Measurements from ENCODE around the gene FRMD8. TPM values are rescaled to one million over a fixed set of nuclear protein-coding genes. Genes with fewer than 3 reads are reported as not detected.

The FRMD8 gene
- total RNA-seq, 2 donors from 2014 or later: 39.7 to 53.4 TPM

GRCh38 chr11:65432686-65433582, 46.5 kb downstream of the FRMD8 start:
- Mint-ChIP-seq H3K36me3 (peaks cover 17 to 42% of the 10 kb centered on the region in 2 donors), H3K9me3 (no peaks in the 10 kb centered on the region), H3K27ac (peak overlapping the region; percentile 57 to 78)
- DNase-seq (ENCODE audit: low spot score in 2 of 2) (no peak), ATAC-seq (no peak)

GRCh38 chr11:65433657-65434056, 47.2 kb downstream of the FRMD8 start:
- Mint-ChIP-seq H3K27ac (peak overlapping the region in 1 of 2 donors; percentile 93), H3K9me3 (no peaks in the 10 kb centered on the region), H3K36me3 (peaks cover 18 to 47% of the 10 kb centered on the region in 2 donors)
- DNase-seq (ENCODE audit: low spot score in 2 of 2) (peak in 1 of 2 donors; percentile 37), ATAC-seq (no peak)

- H3K36me3 Mint-ChIP-seq: peaks cover 19 to 50% of the 10 kb centered on the region in 2 donors
- peak overlapping the region in 1 of 2 donors; percentile 93 for H3K27ac Mint-ChIP-seq
- peak in 1 of 2 donors; percentile 44 for DNase-seq (ENCODE audit: low spot score in 2 of 2)
- no peak for ATAC-seq
- no peaks in the 10 kb centered on the region for H3K9me3 Mint-ChIP-seq
Observed at GRCh38 chr11:65434057-65434666, 47.7 kb downstream of the FRMD8 start.

- ATAC-seq (no peak), DNase-seq (ENCODE audit: low spot score in 2 of 2) (peak in 1 of 2 donors; percentile 35)
- no peaks in the 10 kb centered on the region for H3K9me3 Mint-ChIP-seq
- H3K36me3 Mint-ChIP-seq: peaks cover 19 to 52% of the 10 kb centered on the region in 2 donors
- H3K27ac Mint-ChIP-seq: peak overlapping the region in 1 of 2 donors; percentile 93
Observed at GRCh38 chr11:65434667-65435410, 48.4 kb downstream of the FRMD8 start.

- DNase-seq (ENCODE audit: low spot score in 2 of 2) (peak in 1 of 2 donors; percentile 49), ATAC-seq (no peak)
- Mint-ChIP-seq H3K9me3 (no peaks in the 10 kb centered on the region), H3K27ac (peak overlapping the region in 1 of 2 donors; percentile 93), H3K36me3 (peaks cover 19 to 52% of the 10 kb centered on the region in 2 donors)
Observed at GRCh38 chr11:65435411-65435931, 49.0 kb downstream of the FRMD8 start.

- H3K27ac Mint-ChIP-seq: peak overlapping the region; percentile 3 to 93
- DNase-seq (ENCODE audit: low spot score in 2 of 2): peak in 1 of 2 donors; percentile 58
- ATAC-seq: peak; percentile 9 to 25
- H3K36me3 Mint-ChIP-seq: peaks cover 19 to 52% of the 10 kb centered on the region in 2 donors
- H3K9me3 Mint-ChIP-seq: no peaks in the 10 kb centered on the region
Observed at GRCh38 chr11:65435981-65436411, 49.6 kb downstream of the FRMD8 start.

- no peak for DNase-seq (ENCODE audit: low spot score in 2 of 2)
- peaks cover 19 to 53% of the 10 kb centered on the region in 2 donors for H3K36me3 Mint-ChIP-seq
- no peaks in the 10 kb centered on the region for H3K9me3 Mint-ChIP-seq
Observed at GRCh38 chr11:65436412-65437032, 50.1 kb downstream of the FRMD8 start.

GRCh38 chr11:65437436-65438227, 51.2 kb downstream of the FRMD8 start:
- peak overlapping the region in 1 of 2 donors; percentile 93 for H3K27ac Mint-ChIP-seq
- peak in 1 of 2 donors; percentile 54 for DNase-seq (ENCODE audit: low spot score in 2 of 2)
- H3K36me3 Mint-ChIP-seq: peaks cover 19 to 60% of the 10 kb centered on the region in 2 donors
- no peak for ATAC-seq
- H3K9me3 Mint-ChIP-seq: no peaks in the 10 kb centered on the region

More at GRCh38 chr11:65436412-65437032, 50.1 kb downstream of the FRMD8 start:
- H3K27ac Mint-ChIP-seq: peak overlapping the region; percentile 3 to 93
- ATAC-seq: peak; percentile 19 to 32

GRCh38 chr11:65438257-65439151, 52.1 kb downstream of the FRMD8 start:
- Mint-ChIP-seq H3K27ac (peak overlapping the region in 1 of 2 donors; percentile 93), H3K9me3 (no peaks in the 10 kb centered on the region), H3K36me3 (peaks cover 19 to 62% of the 10 kb centered on the region in 2 donors)
- no peak for DNase-seq (ENCODE audit: low spot score in 2 of 2)
- ATAC-seq: no peak

- DNase-seq (ENCODE audit: low spot score in 2 of 2) (peak in 1 of 2 donors; percentile 50), ATAC-seq (peak; percentile 28 to 57)
- peak overlapping the region; percentile 78 to 93 for H3K27ac Mint-ChIP-seq
- no peaks in the 10 kb centered on the region for H3K9me3 Mint-ChIP-seq
- H3K36me3 Mint-ChIP-seq: peaks cover 19 to 62% of the 10 kb centered on the region in 2 donors
Observed at GRCh38 chr11:65439331-65440181, 53.1 kb downstream of the FRMD8 start.

- Mint-ChIP-seq H3K27ac (peak overlapping the region; percentile 60 to 93), H3K36me3 (peaks cover 12 to 48% of the 10 kb centered on the region in 2 donors), H3K9me3 (no peaks in the 10 kb centered on the region)
- ATAC-seq: peak; percentile 5 to 6
- peak in 1 of 2 donors; percentile 51 for DNase-seq (ENCODE audit: low spot score in 2 of 2)
Observed at GRCh38 chr11:65440831-65441499, 54.5 kb downstream of the FRMD8 start.

- Mint-ChIP-seq H3K9me3 (no peaks in the 10 kb centered on the region), H3K27ac (peak overlapping the region in 1 of 2 donors; percentile 93), H3K36me3 (peaks cover 7 to 38% of the 10 kb centered on the region in 2 donors)
- ATAC-seq (no peak), DNase-seq (ENCODE audit: low spot score in 2 of 2) (peak in 1 of 2 donors; percentile 63)
Observed at GRCh38 chr11:65442842-65443331, 56.5 kb downstream of the FRMD8 start.

Measured in activated naive CD4-positive, alpha-beta T cell treated with anti-CD3 and anti-CD28 coated beads, Interleukin-2, amount 50 U/mL, for 72 hours (primary cell).